HG03558 (cell line): ENCODE data around the gene ADRM1.

Experiments used
- ATAC-seq: cut with Tn5 transposase; IDR thresholded peaks from one replicate; pipeline ENCODE4 v1.9.1; 2021; ENCODE audit warnings: moderate number of reproducible peaks; ENCODE audit not compliant: unreplicated experiment; ENCODE audit errors: extremely low read depth

Gene ADRM1

GRCh38 chr20:62302341-62303061 is at the start of gene ADRM1:
ADRM1 (plus strand) TSS chr20:62302997; CDS start chr20:62303569, 572 bp downstream.
- ATAC-seq, result peak; percentile 78

- no peak for ATAC-seq
Measured at GRCh38 chr20:62253398-62253797, 49.4 kb upstream of the ADRM1 start.

DNA sequence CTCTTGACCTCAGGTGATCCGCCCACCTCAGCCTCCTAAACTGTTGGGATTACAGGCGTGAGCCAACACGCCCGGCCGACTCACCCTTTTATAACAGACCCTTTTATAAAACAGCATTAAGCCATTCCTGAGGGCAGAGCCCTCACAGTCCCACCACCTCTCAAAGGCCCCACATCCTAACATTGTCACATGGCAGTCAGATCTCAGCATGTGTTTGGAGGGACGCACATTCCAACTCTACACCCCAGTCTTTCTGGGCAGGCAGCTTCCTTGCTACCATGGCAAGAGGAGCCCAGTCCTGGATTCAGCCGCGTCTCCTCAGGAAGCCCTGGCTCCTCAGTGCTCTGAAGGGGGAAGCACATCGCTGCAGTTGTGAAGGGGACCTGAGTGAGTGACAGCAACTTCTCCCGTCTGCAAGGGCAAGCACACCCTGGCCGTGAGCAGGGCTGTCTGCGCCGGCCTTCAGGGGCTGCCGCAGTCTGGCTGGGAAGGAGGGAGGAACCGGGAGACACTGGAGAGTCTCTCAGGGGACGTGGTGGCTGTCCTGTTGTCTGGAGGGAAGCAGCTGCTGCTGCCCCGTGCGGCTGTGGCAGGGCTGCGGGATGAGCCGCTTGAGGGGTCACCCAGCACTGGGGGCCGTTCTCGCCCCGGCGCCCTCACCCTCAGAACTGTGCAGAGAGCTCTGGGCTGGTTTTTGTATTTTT is 48.6 kb upstream of the ADRM1 start:
- no peak for ATAC-seq

DNA sequence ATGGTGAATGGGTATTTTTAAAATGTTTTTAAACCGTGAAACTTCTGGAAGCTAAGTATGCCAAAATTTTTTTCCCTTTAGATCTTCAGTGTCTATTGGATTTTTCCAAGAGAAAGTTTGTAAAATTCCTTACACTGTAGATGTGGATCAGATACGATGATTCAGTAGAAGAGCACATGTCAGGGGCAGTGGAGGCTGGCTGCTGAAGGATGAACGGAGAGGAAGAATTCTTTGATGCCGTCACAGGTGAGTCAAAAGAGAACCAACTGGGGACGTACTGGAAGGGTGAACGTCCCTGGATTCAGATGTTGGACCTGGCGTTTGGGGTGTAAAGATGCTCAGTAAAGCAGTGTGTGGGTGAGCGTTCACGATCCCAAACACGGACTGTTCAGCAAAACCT is 46.8 kb upstream of the ADRM1 start:
- no peak for ATAC-seq

DNA sequence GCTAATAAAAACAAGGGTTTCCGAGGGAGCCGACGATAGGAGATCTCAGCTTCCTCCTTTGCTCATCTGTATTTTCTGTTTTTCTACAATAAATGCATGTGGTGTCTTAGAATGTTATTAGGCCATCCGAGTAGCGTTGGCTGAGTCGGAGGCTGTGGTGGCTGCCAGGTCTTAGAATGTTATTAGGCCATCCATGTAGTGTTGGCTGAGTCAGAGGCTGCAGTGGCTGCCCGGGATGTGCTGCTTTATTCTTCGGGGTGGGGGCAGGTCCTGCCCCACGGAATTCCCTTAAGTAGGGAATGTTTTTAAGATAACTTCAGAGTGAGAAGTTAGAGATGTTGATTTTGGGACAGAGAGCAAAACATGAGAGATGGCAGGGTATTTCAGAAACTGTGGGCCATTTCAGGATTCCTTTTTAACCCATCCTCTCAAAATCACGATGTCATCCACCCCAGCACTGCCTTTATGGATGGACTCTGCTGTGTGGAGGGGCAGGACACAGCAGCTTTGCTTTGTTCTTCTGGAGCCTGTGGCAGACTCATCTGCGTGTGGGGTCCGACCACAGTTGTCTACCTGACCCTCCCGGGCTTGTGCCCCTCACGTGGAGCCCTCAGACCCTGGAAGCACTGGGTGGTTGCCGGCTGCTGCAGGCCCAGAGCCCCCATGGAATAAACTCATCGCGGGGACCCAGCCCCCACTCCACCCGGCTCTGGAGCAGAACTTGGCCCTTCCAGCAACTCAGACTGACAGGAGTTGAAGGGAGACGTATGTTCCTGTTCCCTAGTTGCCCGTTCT is 44.1 kb upstream of the ADRM1 start:
- ATAC-seq, result no peak

GRCh38 chr20:62259294-62259565 is 43.6 kb upstream of the ADRM1 start:
- no peak for ATAC-seq

- ATAC-seq, result no peak
Measured at GRCh38 chr20:62262064-62262463, 40.7 kb upstream of the ADRM1 start.

DNA sequence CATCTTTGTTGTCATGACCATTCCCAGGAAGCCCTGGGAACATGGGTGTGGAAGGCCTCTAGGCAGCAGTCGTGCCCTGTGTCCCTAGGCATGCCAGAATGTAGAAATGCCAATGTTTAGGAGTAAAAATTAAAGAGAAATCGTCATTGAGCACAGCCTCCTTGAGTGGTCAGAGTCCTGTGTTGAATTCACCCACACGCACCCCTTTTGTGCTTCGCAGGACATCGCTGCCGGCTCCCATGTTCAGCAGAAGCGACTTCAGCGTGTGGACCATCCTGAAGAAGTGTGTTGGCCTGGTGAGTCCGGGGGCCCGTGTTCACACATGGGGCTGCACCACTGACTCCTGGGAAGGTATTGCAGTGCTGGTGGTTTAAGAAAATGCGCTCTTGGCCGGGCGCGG is 39.4 kb upstream of the ADRM1 start:
- no peak for ATAC-seq

GRCh38 chr20:62265365-62265764 is 37.4 kb upstream of the ADRM1 start:
- ATAC-seq, result no peak

DNA sequence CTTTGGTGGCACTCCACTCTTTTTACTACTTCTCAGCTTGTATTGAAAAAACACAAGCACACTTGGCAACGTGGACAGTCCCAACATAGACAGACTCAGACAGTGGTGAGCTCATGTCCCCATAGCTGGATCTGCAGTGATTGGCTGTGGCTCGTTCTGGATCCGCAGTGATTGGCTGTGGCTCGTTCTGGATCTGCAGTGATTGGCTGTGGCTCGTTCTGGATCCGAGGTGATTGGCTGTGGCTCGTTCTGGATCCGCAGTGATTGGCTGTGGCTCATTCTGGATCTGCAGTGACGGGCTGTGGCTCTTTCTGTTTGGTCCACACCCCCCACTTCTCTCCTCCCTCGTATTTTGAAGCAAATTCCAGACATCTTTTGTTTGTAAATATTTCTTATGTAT is 36.5 kb upstream of the ADRM1 start:
- ATAC-seq, result no peak

GRCh38 chr20:62266851-62267250 is 35.9 kb upstream of the ADRM1 start:
- ATAC-seq, result no peak

DNA sequence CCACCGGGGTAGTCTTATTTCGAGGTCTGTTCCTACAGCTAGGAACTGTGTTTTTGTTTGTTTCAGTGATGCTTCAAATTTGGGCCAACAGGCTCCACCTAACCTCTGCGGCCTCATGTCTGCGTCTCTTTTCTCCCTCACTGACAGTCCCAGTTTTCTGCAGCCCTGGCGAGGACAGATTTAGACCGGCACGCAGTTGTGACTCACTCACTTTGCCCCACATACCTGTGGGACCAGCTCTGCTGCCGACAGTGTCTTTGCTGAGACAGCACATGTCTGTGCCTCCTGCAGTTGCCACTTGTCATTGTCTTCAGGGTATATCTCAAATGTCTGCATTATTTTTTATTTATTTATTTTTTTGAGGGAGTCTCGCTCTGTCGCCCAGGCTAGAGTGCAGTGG is 35.3 kb upstream of the ADRM1 start:
- no peak for ATAC-seq

DNA sequence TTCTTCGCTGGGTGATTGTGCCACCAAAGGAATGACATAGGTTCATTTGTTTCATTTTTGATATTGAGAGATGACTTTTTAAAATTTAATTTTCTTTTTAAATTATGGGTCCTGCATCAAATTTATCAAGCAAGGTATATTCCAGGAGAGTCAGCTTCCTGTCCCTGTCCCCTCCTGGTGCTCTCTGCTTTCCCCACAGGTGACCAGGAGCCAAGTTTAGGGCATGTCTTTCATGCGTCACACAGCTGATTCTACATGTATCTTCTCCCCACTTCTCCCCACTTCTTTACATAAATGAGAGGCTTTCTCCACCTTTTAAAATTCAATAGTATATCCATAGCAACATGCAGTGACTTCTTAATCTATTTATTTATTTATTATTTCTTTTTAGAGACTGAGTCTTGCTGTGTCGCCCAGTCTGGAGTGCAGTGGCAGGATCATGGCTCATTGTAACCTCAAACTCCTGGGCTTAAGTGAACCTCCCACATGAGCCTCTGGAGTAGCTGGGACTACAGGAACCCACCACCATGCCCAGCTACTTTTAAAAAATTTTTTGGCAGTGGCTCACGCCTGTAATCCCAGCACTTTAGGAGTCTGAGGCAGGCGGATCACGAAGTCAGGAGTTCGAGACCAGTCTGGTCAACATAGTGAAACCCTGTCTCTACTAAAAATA is 34.4 kb upstream of the ADRM1 start:
- ATAC-seq, result no peak

GRCh38 chr20:62269378-62269777 is 33.4 kb upstream of the ADRM1 start:
- ATAC-seq, result no peak

- no peak for ATAC-seq
Measured at GRCh38 chr20:62269871-62270270, 32.9 kb upstream of the ADRM1 start.

DNA sequence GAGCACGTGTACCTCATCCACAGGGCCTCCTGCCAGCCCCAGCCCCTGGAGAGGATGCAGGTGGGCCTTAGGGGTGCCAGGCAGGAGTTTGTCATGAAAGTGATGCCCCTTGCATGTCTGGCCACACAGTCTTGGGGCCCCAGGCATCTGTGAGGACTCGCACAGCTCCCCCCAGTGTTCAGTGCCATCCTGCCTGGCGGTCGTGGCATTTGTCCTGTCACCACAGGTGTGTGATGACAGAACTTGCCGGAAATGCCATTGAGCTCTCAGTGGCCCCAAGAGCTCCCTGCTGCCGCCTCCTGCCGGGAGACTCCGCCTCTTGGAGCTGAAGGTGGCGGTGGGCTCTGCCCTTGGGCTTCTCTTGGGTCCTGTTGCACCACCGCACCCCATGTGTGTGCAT is 30.6 kb upstream of the ADRM1 start:
- ATAC-seq, result no peak

GRCh38 chr20:62273416-62273815 is 29.4 kb upstream of the ADRM1 start:
- ATAC-seq, result no peak

DNA sequence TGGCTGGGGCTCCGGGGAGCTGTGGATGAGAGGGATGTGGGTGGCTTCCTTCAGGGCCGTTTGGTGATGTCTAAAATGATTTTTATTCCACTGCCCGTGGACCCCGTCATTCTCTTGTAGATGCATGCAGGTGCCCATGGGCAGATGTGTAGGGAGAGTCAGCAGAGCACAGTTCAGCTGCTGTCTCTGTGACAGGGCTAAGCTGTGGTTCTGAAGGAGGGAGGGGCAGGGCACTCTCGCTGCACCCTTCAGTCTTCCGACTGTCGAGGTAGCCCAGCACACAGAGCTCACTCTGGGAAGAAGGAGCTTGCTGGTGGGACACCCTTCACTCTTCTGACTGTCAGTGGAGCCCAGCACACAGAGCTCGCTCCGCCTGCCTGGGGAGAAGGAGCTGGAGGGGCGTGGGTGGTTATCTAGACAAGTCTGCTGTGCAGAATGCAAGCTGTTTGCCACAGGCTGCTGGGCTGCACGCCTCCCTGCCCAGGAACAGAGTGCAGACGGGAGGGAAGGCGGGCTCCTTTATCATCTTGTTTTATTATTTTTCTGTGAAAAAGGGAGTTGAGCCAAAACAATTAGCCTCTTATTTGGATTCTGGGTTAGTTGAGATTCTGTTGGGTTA is 28.4 kb upstream of the ADRM1 start:
- no peak for ATAC-seq

GRCh38 chr20:62275219-62275618 is 27.6 kb upstream of the ADRM1 start:
- no peak for ATAC-seq

- ATAC-seq, result no peak
Measured at GRCh38 chr20:62276439-62276838, 26.4 kb upstream of the ADRM1 start.
